ENCODE measurements around the gene PEAK1.

Gene PEAK1

DNA sequence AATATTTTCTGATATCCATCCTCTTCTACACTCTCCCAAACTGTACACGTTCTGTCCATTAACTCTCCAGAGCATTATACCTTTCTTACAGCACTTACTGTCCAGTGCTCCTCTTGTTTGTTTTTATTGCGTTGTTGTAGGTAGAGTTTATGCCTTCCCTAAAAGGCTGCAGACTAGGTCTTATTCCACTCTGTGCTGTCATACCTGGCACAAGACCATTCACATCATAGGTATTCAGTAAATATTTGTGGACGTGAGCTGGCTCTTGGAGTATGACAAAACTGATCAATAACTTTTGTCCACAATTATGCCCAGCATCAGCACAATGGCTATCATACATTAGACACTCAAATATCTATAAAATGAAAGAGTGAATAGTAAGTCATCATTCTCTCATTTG, 5.2 kb upstream of the PEAK1 start:
- no peak for TF ChIP-seq CTCF (IDR thresholded peaks at IDR 0.05; ENCODE audit: insufficient read depth, low read length, poor library complexity, severe bottlenecking)
- Histone ChIP-seq H3K4me3 (replicated peaks; ENCODE audit: low read depth, low read length) (no peak overlapping the region), H3K27me3 (replicated peaks; ENCODE audit: control insufficient read depth, insufficient read depth, low read length) (no peaks in the 10 kb centered on the region), H3K36me3 (ENCODE audit: control insufficient read depth, insufficient read depth, low read length) (no peaks in the 10 kb centered on the region)
- DNase-seq (ENCODE audit: extremely low read depth, insufficient read length) = no peak

- Histone ChIP-seq H3K4me3 (replicated peaks; ENCODE audit: low read depth, low read length) (peak overlapping the region; percentile 93), H3K36me3 (ENCODE audit: control insufficient read depth, insufficient read depth, low read length) (no peaks in the 10 kb centered on the region), H3K27me3 (replicated peaks; ENCODE audit: control insufficient read depth, insufficient read depth, low read length) (no peaks in the 10 kb centered on the region)
- TF ChIP-seq CTCF (IDR thresholded peaks at IDR 0.05; ENCODE audit: insufficient read depth, low read length, poor library complexity, severe bottlenecking) = no peak
- DNase-seq (ENCODE audit: extremely low read depth, insufficient read length) = no peak
Measured at GRCh38 chr15:77421370-77421700, 1.4 kb upstream of the PEAK1 start.

GRCh38 chr15:77420610-77421369, 886 bp upstream of the PEAK1 start, which contains the start of gene HMG20A:
Gene HMG20A, plus strand, starts transcription at chr15:77420888. Its CDS starts 37,520 bp downstream, at chr15:77458408.
- H3K4me3 ChIP-seq (replicated peaks; ENCODE audit: low read depth, low read length) = peak within 1 kb of the TSS; percentile 93
- no peak for TF ChIP-seq CTCF (IDR thresholded peaks at IDR 0.05; ENCODE audit: insufficient read depth, low read length, poor library complexity, severe bottlenecking)
- DNase-seq (ENCODE audit: extremely low read depth, insufficient read length) = peak; percentile 82

DNA sequence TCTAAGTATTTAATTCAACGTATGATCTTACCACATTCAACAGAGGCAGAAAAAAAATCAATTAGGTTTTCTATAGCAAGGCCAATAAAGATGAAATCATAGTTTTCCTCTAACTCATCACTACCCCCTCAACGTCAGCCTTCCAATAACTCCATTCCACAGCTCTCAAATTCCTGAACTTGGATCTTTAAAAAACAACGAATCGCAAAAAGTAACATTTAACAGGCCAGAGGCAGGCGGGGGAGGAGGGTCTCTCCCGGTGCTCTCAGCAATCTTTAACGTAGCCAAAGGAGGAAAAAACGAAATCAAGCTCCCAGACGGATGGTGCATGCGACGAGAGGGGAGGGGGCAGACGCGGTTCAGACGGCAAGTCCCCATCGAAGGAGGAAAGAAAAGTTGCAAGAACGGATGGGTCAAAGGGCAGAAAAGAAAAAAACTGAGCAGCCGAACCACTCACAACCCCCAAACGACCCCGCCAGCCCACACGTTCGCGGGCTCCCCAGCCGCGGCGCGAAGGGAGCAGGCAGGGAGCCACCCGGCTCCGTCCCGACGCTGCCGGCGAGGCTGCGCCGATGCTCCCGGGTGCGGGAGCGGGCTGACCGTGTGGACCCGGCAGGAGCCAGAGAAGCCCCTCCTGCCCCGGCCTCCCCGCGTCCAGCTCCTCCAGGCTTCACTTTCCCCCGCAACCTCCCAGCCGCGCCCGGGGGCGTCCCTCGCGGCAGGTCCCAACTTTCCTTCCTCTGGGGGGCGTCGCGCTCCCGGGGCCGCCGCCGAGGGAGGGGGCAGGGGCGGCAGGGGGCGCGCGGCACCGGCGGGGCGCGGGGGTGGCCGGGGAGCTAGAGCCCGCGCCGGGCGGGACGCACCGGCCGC, 703 bp downstream of the PEAK1 start:
- peak; percentile 41 for TF ChIP-seq CTCF (IDR thresholded peaks at IDR 0.05; ENCODE audit: insufficient read depth, low read length, poor library complexity, severe bottlenecking)
- peak; percentile 60 for DNase-seq (ENCODE audit: extremely low read depth, insufficient read length)
- Histone ChIP-seq H3K4me3 (replicated peaks; ENCODE audit: low read depth, low read length) (peak overlapping the region; percentile 85), H3K27me3 (replicated peaks; ENCODE audit: control insufficient read depth, insufficient read depth, low read length) (no peaks in the 10 kb centered on the region), H3K36me3 (ENCODE audit: control insufficient read depth, insufficient read depth, low read length) (no peaks in the 10 kb centered on the region)

More at GRCh38 chr15:77420610-77421369, 886 bp upstream of the PEAK1 start, which contains the start of gene HMG20A:
- Histone ChIP-seq H3K36me3 (ENCODE audit: control insufficient read depth, insufficient read depth, low read length) (no peaks in the 10 kb centered on the region), H3K27me3 (replicated peaks; ENCODE audit: control insufficient read depth, insufficient read depth, low read length) (no peaks in the 10 kb centered on the region)

GRCh38 chr15:77418391-77418965, 1.4 kb downstream of the PEAK1 start:
- no peaks in the 10 kb centered on the region for H3K36me3 ChIP-seq (ENCODE audit: control insufficient read depth, insufficient read depth, low read length)
- DNase-seq (ENCODE audit: extremely low read depth, insufficient read length) = no peak
- H3K4me3 ChIP-seq (replicated peaks; ENCODE audit: low read depth, low read length) = peak overlapping the region; percentile 85
- no peaks in the 10 kb centered on the region for H3K27me3 ChIP-seq (replicated peaks; ENCODE audit: control insufficient read depth, insufficient read depth, low read length)
- no peak for TF ChIP-seq CTCF (IDR thresholded peaks at IDR 0.05; ENCODE audit: insufficient read depth, low read length, poor library complexity, severe bottlenecking)
